ENCODE data around the gene PCDH9.
"Not testable (repeated sequence)": the region's sequence is repeated elsewhere in the genome, so short reads cannot be mapped to it uniquely, and the experiment has no call there.

PCDH9 gene

DNA sequence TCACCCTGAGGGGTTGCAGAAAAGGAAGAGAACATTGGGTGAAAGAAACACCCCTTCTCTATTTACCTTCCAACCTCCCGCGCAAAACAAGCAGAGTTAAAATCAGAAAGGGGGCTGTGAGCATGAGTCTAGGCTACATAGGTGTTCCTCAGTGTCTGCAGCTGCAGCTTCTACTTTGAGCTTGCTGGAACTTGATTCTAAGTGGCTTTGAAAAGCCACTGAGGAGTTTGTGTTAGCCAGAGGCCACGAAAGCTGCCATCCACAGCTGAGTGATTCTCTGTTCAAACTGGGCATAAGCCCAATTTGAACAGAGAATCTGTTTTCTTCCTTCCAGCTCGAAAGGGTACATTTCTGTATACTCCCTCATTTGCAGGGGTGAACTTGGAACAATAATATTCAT, 343.9 kb downstream of the PCDH9 start:
- DNase-seq = no peak

- not testable (repeated sequence) for DNase-seq
Observed at GRCh38 chr13:66881170-66881569, 349.0 kb downstream of the PCDH9 start.

- DNase-seq = no peak
Observed at GRCh38 chr13:66879988-66880387, 350.1 kb downstream of the PCDH9 start.

- no peak for DNase-seq
Observed at GRCh38 chr13:66875264-66875663, 354.9 kb downstream of the PCDH9 start.

- DNase-seq = no peak
Observed at GRCh38 chr13:66864627-66865026, 365.5 kb downstream of the PCDH9 start.

DNA sequence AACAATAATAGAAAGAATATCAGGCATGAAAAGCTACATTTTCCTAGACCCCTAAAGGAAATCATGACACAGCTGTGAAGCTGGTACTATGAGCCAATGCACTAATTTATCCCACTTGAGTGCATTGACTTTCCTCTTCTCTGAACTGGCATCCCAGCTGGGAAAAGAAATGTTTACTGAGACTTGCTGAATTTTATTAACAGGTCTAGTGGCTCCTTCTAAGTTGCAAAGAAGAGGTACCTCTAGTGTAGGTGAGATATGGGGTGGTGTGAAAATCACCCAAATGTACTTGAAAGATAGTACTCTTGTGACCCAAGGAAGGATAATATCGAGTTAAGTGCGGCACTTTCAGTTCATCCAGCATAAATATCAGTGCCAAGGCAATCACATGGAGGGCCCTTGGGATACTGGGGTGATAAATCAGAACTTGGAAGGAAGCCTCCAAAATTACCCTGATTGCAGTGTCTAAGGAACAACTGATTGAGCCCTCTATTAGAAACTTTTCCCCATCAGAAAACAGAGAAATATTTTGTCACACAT, 369.2 kb downstream of the PCDH9 start:
- DNase-seq = no peak

GRCh38 chr13:66859934-66860877, 369.9 kb downstream of the PCDH9 start:
- no peak for DNase-seq

- DNase-seq = no peak
Observed at GRCh38 chr13:66859078-66859477, 371.1 kb downstream of the PCDH9 start.

DNA sequence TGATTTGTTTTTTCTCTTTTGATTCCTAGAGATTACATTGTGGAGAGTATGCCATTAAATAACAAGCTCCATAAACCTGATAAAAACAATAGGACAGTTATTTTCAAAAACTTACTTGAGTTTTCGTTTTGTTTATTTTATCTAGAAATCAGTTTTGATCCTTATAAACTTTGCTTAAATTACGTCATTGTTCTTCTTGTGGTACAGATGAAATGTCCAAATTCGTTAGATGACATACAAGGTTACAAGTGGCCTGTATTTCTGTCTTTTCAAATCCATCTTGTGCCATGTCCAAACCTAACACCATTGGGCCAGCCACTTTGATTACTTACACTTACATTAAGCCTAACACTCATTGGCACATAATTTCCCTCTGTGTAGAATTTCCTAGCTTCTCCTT, 372.0 kb downstream of the PCDH9 start:
- no peak for DNase-seq

GRCh38 chr13:66855131-66855530, 375.0 kb downstream of the PCDH9 start:
- no peak for DNase-seq

- DNase-seq = no peak
Observed at GRCh38 chr13:66853564-66853963, 376.6 kb downstream of the PCDH9 start.

GRCh38 chr13:66849706-66850105, 380.4 kb downstream of the PCDH9 start:
- DNase-seq = no peak

- DNase-seq = no peak
Observed at GRCh38 chr13:66847541-66847940, 382.6 kb downstream of the PCDH9 start.

GRCh38 chr13:66845393-66845792, 384.7 kb downstream of the PCDH9 start:
- DNase-seq = no peak

GRCh38 chr13:66844933-66845332, 385.2 kb downstream of the PCDH9 start:
- no peak for DNase-seq

- DNase-seq = no peak
Observed at GRCh38 chr13:66842766-66843165, 387.4 kb downstream of the PCDH9 start.

GRCh38 chr13:66840621-66841020, 389.5 kb downstream of the PCDH9 start:
- DNase-seq = no peak

DNA sequence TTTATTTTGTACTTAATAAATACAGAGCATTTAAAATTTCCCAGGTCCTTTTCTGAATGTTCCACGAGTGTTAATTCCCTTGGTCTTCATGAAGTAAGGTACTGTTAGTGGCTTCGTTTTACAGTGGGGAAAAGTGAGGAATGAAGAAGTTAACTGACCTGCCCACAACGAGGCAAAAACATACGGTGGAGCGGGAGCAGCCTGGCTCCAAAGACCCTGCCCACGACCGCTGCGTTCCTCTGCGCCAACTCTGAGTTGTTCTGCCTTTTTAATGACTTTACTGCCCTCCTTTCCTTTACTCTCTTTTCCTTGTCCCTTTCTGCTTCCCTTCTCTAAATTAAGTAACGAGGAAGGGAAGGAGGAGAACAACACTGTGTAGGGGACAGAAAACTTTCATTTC, 392.9 kb downstream of the PCDH9 start:
- no peak for DNase-seq

DNA sequence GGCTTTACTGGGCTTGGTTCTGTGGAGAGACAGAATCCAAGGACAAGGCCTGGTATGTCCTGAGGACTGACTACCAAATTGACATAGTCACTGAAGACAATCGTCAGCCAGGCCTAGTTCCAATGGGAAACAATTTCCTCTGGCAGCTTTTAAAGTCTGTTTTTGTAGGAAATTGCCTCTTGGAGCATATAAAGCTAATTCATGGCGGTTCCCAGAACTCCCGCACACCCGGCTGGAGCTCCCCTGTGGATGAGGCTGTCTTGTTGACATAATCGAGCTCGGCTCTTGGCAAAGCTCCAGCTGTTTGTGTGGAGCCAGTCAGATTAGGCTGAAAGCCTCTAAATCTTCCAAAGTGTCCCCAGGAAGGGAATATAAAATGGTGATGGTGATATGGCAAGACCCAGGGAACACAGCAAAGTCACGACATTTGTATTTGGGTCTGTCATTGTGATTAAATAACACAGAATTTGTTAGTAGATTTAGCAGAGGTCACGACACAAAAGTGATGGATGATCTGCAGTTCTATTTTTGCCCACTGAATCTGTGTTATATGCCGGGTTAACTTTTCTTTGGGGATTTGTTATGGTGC, 395.0 kb downstream of the PCDH9 start:
- no peak for DNase-seq

GRCh38 chr13:66830940-66831716, 399.0 kb downstream of the PCDH9 start:
- no peak for DNase-seq

DNA sequence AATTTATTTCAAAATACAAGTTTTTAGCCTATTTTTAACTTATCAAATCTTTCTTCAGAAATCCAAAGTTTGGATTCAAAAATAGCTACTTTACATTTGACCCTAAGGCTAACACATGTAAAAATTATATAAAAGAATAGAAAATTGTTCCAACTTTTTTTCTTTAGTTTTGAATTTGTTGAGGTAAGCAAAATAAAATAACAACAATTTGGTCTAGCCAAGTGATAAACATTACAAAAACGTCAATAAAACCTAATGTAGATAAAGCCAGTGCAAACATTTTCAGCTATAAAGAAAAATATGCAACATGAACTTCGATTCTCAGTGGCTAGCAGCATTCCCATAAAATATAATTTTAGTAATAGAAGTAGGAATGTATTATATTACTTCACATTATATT, 400.3 kb downstream of the PCDH9 start:
- DNase-seq = no peak

DNA sequence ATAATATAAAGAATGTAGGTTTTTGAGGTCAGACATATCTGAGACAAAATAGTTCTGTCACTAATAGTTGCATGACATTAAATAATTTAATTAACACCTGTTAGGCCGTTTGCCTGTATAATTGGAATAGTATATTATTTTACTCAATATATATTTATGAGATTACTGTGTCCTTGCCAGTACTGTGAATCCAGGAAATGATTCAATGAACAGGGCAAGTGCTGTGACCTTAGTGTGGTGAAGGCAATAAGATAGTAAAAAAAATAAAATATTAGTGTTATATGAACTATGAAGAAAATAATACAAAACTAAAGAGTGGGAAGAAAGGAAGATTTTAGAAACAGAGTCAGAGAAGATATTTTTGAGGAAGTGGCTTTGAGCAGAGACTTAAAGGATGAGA, 403.7 kb downstream of the PCDH9 start:
- no peak for DNase-seq

GRCh38 chr13:66821551-66821950, 408.6 kb downstream of the PCDH9 start:
- no peak for DNase-seq
